NT2/D1 (cell line): Measurements from ENCODE around the gene GLIPR1L2.

Experiments
- SUZ12 ChIP-seq: IDR thresholded peaks from 2 replicates; pipeline ENCODE4 v1.6.1; 2011; ENCODE audit not compliant: insufficient read length, insufficient read depth; ENCODE audit errors: extremely low read depth
- YY1 ChIP-seq: IDR thresholded peaks from 2 replicates; pipeline ENCODE4 v1.6.1; 2011; ENCODE audit not compliant: insufficient read length, insufficient read depth
- ZNF274 ChIP-seq: IDR thresholded peaks from 2 replicates; pipeline ENCODE4 v1.6.1; 2011; ENCODE audit warnings: mild to moderate bottlenecking, low read depth, low read length

DNA sequence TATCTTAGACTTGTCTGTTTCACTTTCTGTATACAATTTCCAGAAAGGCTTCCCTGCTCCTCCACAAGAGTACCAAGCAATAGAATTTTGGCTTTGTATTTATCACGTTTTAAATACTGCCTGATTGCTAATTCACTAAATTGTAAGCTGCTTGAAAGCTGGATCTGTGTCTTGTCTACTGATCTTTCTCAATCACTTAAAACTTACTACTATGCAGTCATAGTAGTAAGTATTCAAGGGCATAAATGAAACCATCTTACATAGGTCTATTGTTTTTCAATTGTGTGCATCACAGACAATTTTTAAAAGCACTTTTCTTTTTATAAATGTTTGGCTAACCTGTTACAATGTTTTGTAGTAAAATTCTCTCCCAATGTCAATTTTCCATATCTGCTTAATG lies 1.2 kb upstream of the GLIPR1L2 start:
- TF ChIP-seq YY1 (no peak), ZNF274 (no peak), SUZ12 (no peak)
